ENCODE measurements around the gene RPF1. TPM values are rescaled to one million over a fixed set of nuclear protein-coding genes. Genes with fewer than 3 reads are reported as not detected.
A peak's percentile ranks its signal among the peaks of the same experiment; 100 is the strongest.

Gene RPF1
- total RNA-seq, 2 donors from 2014 or later: 17.9 to 26.7 TPM

- no peak for ATAC-seq
- TF ChIP-seq POLR2A (IDR thresholded peaks at IDR 0.05) (no peak), CTCF (IDR thresholded peaks at IDR 0.05) (no peak)
- WGBS, 2 donors: 78 to 93% methylated on average over 1 of the region's 1 CpG
Observed at GRCh38 chr1:84525779-84526178, 46.7 kb downstream of the RPF1 start.

GRCh38 chr1:84538599-84538998 is 59.5 kb downstream of the RPF1 start:
- ATAC-seq (no peak), DNase-seq (no peak)
- intact Hi-C loops (cut with DNase I): no loop called here
- H3K4me3 ChIP-seq: no peak overlapping the region
- H3K4me1 ChIP-seq: no peaks in the 10 kb centered on the region
- no peaks in the 10 kb centered on the region for H3K36me3 ChIP-seq (replicated peaks in 1 of 2; ENCODE audit: insufficient read depth in 1 of 2, low read depth in 2 of 2)
- no peak overlapping the region for H3K27ac ChIP-seq
- no peaks in the 10 kb centered on the region for H3K9me3 ChIP-seq
- no peaks in the 10 kb centered on the region for H3K27me3 ChIP-seq
- no peak for TF ChIP-seq POLR2A (IDR thresholded peaks at IDR 0.05)
- TF ChIP-seq CTCF (IDR thresholded peaks at IDR 0.05): no peak

More at GRCh38 chr1:84525779-84526178, 46.7 kb downstream of the RPF1 start:
- Histone ChIP-seq H3K27ac (no peak overlapping the region), H3K4me1 (no peaks in the 10 kb centered on the region), H3K9me3 (no peaks in the 10 kb centered on the region), H3K36me3 (replicated peaks in 1 of 2; ENCODE audit: insufficient read depth in 1 of 2, low read depth in 2 of 2) (no peaks in the 10 kb centered on the region), H3K27me3 (no peaks in the 10 kb centered on the region), H3K4me3 (no peak overlapping the region)
- DNase-seq: no peak
- intact Hi-C loops (cut with DNase I): no loop called here

GRCh38 chr1:84539972-84540371 is 60.9 kb downstream of the RPF1 start:
- no peaks in the 10 kb centered on the region for H3K27me3 ChIP-seq
- H3K27ac ChIP-seq: no peak overlapping the region
- 82 to 84% methylated on average over 3 of the region's 3 CpGs for WGBS, 2 donors
- no peaks in the 10 kb centered on the region for H3K4me1 ChIP-seq
- H3K9me3 ChIP-seq: no peaks in the 10 kb centered on the region
- no peaks in the 10 kb centered on the region for H3K36me3 ChIP-seq (replicated peaks in 1 of 2; ENCODE audit: insufficient read depth in 1 of 2, low read depth in 2 of 2)
- TF ChIP-seq POLR2A (IDR thresholded peaks at IDR 0.05): no peak
- TF ChIP-seq CTCF (IDR thresholded peaks at IDR 0.05): no peak
- intact Hi-C loops (cut with DNase I): no loop called here
- DNase-seq (no peak), ATAC-seq (no peak)
- no peak overlapping the region for H3K4me3 ChIP-seq

GRCh38 chr1:84540759-84541158 is 61.7 kb downstream of the RPF1 start:
- no peaks in the 10 kb centered on the region for H3K4me1 ChIP-seq
- DNase-seq (no peak), ATAC-seq (no peak)
- H3K27me3 ChIP-seq: no peaks in the 10 kb centered on the region
- no peak for TF ChIP-seq POLR2A (IDR thresholded peaks at IDR 0.05)
- no peak for TF ChIP-seq CTCF (IDR thresholded peaks at IDR 0.05)
- no peak overlapping the region for H3K4me3 ChIP-seq
- H3K36me3 ChIP-seq (replicated peaks in 1 of 2; ENCODE audit: insufficient read depth in 1 of 2, low read depth in 2 of 2): no peaks in the 10 kb centered on the region
- WGBS, 2 donors: 16 to 17% methylated on average over 1 of the region's 1 CpG
- intact Hi-C loops (cut with DNase I): no loop called here
- no peak overlapping the region for H3K27ac ChIP-seq
- H3K9me3 ChIP-seq: no peaks in the 10 kb centered on the region

GRCh38 chr1:84541679-84542078 is 62.6 kb downstream of the RPF1 start:
- TF ChIP-seq CTCF (IDR thresholded peaks at IDR 0.05): peak in 5 of 7 experiments; percentile 10 to 49 (median 31)
- TF ChIP-seq POLR2A (IDR thresholded peaks at IDR 0.05): no peak
- 74 to 82% methylated on average over 4 of the region's 4 CpGs for WGBS, 2 donors

More at GRCh38 chr1:84541679-84542078, 62.6 kb downstream of the RPF1 start:
- no peak for ATAC-seq
- Histone ChIP-seq H3K4me3 (no peak overlapping the region), H3K9me3 (no peaks in the 10 kb centered on the region), H3K4me1 (no peaks in the 10 kb centered on the region), H3K27ac (no peak overlapping the region), H3K27me3 (no peaks in the 10 kb centered on the region), H3K36me3 (replicated peaks in 1 of 2; ENCODE audit: insufficient read depth in 1 of 2, low read depth in 2 of 2) (no peaks in the 10 kb centered on the region)
- DNase-seq: no peak
- intact Hi-C loops (cut with DNase I): no loop called here

Data from body of pancreas (tissue), 4 donors.